HG02884 (cell line): ENCODE measurements around the gene ZNF839.

Experiments
- ATAC-seq: cut with Tn5 transposase; IDR thresholded peaks from one replicate; pipeline ENCODE4 v1.9.1; 2021; ENCODE audit warnings: mild to moderate bottlenecking, moderate library complexity; ENCODE audit not compliant: unreplicated experiment

ZNF839 gene

DNA sequence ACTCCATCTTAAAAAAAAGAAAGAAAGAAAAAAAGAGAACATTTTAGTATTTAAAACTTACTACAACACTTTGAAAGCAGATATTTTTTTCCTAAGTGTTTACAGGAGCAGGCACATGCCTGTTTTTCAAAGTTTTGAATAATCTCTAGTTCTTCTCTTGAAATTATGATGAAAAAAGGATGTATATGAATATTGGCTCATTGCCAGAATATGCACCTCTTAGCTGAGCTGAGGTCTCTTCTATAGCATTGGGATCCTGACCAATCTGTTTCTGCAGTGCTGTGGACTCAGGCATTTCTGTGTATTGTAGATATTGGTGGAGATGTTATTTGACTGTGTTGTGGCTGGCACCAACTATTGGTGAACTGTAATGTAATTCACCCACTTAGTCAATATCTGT, 58.1 kb downstream of the ZNF839 start:
- no peak for ATAC-seq

- no peak for ATAC-seq
These were observed 59.3 kb downstream of the ZNF839 start for GRCh38 chr14:102378830-102379229.

DNA sequence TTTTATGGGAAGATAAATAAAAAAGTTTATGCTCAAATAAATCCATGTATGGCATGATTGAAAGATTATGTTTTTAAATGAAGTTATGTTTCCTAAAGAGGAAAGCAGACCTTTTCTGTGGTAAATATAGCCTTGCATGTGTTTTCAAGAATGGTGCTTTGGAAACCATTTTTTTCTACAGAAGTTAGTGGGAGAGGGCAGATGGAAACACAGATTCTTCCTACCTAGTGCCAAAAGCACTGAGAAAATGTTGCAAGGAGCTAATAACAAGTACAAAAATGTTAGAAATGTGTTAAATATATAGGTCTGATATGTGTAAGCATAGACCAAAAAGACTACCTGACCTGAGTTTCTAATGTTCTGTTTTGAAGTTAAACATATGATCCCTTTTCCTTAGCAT, 67.5 kb downstream of the ZNF839 start:
- no peak for ATAC-seq

GRCh38 chr14:102389246-102389645, 69.7 kb downstream of the ZNF839 start:
- no peak for ATAC-seq

DNA sequence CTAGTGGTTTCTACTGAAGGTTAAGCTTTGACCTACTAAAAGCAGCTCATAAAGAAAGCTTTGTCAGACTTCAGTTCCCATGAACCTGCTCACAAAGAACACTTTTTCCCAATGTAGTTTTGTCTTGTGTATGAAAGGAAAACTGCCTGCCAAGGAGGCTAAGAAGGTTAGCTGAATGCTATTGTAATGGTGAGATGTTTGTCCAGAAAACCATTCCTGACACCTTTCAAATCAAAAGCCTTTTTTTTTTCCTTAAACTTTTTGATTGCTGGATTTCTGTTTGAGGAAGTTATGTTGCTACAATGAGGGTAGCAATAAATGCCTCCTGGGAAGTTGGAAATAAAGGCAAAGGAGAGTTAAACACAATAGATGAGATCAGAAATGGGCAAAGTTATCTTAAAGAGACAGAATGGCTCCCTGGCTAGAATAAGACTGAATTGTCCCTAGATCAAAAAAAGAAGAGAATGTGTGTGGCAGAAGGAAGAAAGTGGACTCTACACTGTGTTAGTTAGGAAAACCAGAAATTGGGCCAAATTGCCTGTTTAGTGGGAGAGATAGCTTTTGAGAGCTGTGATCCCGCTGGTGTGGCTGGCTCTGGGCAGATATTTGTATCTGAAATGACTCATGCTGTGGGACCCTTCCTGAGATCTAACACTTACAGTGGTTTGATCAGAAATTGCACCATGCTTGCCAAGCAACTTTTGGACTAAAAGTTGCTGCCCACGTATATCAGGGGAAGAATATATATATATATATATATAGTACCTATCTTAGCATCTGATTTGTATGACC, 70.7 kb downstream of the ZNF839 start:
- no peak for ATAC-seq
